MCF 10A (cell line): ENCODE results near the gene ASB2. TPM values are rescaled to one million over a fixed set of nuclear protein-coding genes. Genes with fewer than 3 reads are reported as not detected.

Source experiments
- BruUV-seq: library from RNA; stranded (reverse); fragments of 400-500 nt; replicated peaks from 2 replicates; lab custom pipeline; 2021; lab: Mats Ljungman, UMichigan
- CTCF ChIA-PET: fragments of 300-600 bp; sonication (Branson Sonifier 250); formaldehyde crosslinking; extraction: SDS; loops from one replicate; lab custom pipeline; 2021; ENCODE audit warnings: antibody characterized with exemption, inconsistent platforms; lab: Yijun Ruan, JAX
- POLR2A ChIA-PET: fragments of 300-600, 350-650 bp; sonication (Branson Sonifier 250); formaldehyde crosslinking; extraction: SDS; loops from one replicate; lab custom pipeline; 2020; ENCODE audit warnings: antibody characterized with exemption, inconsistent platforms; lab: Yijun Ruan, JAX
- DNase-seq: peaks from one replicate; pipeline ENCODE4 v3.0.0-alpha.2; 2018; ENCODE audit not compliant: unreplicated experiment
- H3K27ac Mint-ChIP-seq: one replicate; pipeline ENCODE4 v1.8.0; 2022; ENCODE audit warnings: mild to moderate bottlenecking, low read depth, mixed read lengths; ENCODE audit not compliant: unreplicated experiment
- H3K27me3 Mint-ChIP-seq: one replicate; pipeline ENCODE4 v1.8.0; 2022; ENCODE audit warnings: mixed read lengths; ENCODE audit not compliant: insufficient read depth, unreplicated experiment
- H3K36me3 Mint-ChIP-seq: one replicate; pipeline ENCODE4 v1.8.0; 2022; ENCODE audit warnings: mild to moderate bottlenecking, moderate library complexity, mixed read lengths; ENCODE audit not compliant: insufficient read depth, unreplicated experiment
- H3K4me1 Mint-ChIP-seq: one replicate; pipeline ENCODE4 v1.8.0; 2022; ENCODE audit warnings: mixed read lengths; ENCODE audit not compliant: insufficient read depth, unreplicated experiment
- H3K4me3 Mint-ChIP-seq: one replicate; pipeline ENCODE4 v1.8.0; 2022; ENCODE audit warnings: mild to moderate bottlenecking, moderate library complexity, mixed read lengths; ENCODE audit not compliant: unreplicated experiment
- H3K9me3 Mint-ChIP-seq: one replicate; pipeline ENCODE4 v1.8.0; 2022; ENCODE audit warnings: mixed read lengths; ENCODE audit not compliant: unreplicated experiment
- CTCF ChIP-seq: fragments of 200-600 bp; IDR thresholded peaks from one replicate; pipeline ENCODE4 v1.8.0; 2022; ENCODE audit warnings: antibody characterized with exemption, mild to moderate bottlenecking; ENCODE audit not compliant: unreplicated experiment
- intact Hi-C: fragments of 100-400 bp; cut with micrococcal nuclease; formaldehyde crosslinking; loops from 2 replicates; pipeline ENCODE4 v1.14.1; 2022
- total RNA-seq: library from RNA; stranded (reverse); gene quantifications from 2 replicates; pipeline ENCODE4 v1.2.3, GENCODE V29; 2022

The ASB2 gene
- total RNA-seq, 1 experiment from 2014 or later: not detected

GRCh38 chr14:93996130-93996695 is 19.8 kb upstream of the ASB2 start:
- Mint-ChIP-seq H3K9me3 (no peaks in the 10 kb centered on the region), H3K36me3 (no peaks in the 10 kb centered on the region), H3K4me1 (peaks cover 14% of the 10 kb centered on the region), H3K27ac (no peak overlapping the region), H3K4me3 (no peak overlapping the region), H3K27me3 (no peaks in the 10 kb centered on the region)
- no TSS peak for BruUV-seq
- no peak for DNase-seq
- ChIA-PET CTCF (interaction anchor here (0.7 to 1.8 kb wide), 4 partner anchors 9 to 342 kb away, joined by 3 to 7 read pairs (median 3); no protein-coding TSS in a partner anchor), POLR2A (no interaction called here)
- TF ChIP-seq CTCF: no peak
- intact Hi-C loops: no loop called here

GRCh38 chr14:93994919-93995682 is 18.7 kb upstream of the ASB2 start:
- no peaks in the 10 kb centered on the region for H3K27me3 Mint-ChIP-seq
- no peak overlapping the region for H3K4me3 Mint-ChIP-seq
- peak overlapping the region; percentile 9 for H3K27ac Mint-ChIP-seq
- CTCF ChIA-PET: interaction anchor here (1.1 to 1.8 kb wide), 3 partner anchors 59 to 341 kb away, joined by 3 to 7 read pairs (median 3); no protein-coding TSS in a partner anchor
- H3K4me1 Mint-ChIP-seq: peaks cover 14% of the 10 kb centered on the region
- BruUV-seq: no TSS peak
- intact Hi-C loops: loop anchor here (1.0 kb wide), 1 partner anchor 36 kb away; no protein-coding TSS in a partner anchor
- H3K9me3 Mint-ChIP-seq: no peaks in the 10 kb centered on the region
- no peak for TF ChIP-seq CTCF
- peak; percentile 86 for DNase-seq
- H3K36me3 Mint-ChIP-seq: no peaks in the 10 kb centered on the region
- POLR2A ChIA-PET: no interaction called here

- Mint-ChIP-seq H3K27ac (no peak overlapping the region), H3K36me3 (no peaks in the 10 kb centered on the region), H3K4me3 (no peak overlapping the region), H3K9me3 (no peaks in the 10 kb centered on the region), H3K4me1 (peaks cover 14% of the 10 kb centered on the region), H3K27me3 (no peaks in the 10 kb centered on the region)
- intact Hi-C loops: no loop called here
- no peak for TF ChIP-seq CTCF
- no peak for DNase-seq
- no TSS peak for BruUV-seq
- ChIA-PET CTCF (interaction anchor here (0.6 to 1.6 kb wide), 3 partner anchors 53 to 100 kb away, joined by 3 to 5 read pairs (median 4); no protein-coding TSS in a partner anchor), POLR2A (no interaction called here)
Measured at GRCh38 chr14:93993382-93993781, 17.0 kb upstream of the ASB2 start.

- POLR2A ChIA-PET: no interaction called here
- no peak for DNase-seq
- no peak overlapping the region for H3K27ac Mint-ChIP-seq
- BruUV-seq: no TSS peak
- no peaks in the 10 kb centered on the region for H3K36me3 Mint-ChIP-seq
- H3K27me3 Mint-ChIP-seq: no peaks in the 10 kb centered on the region
- no peaks in the 10 kb centered on the region for H3K9me3 Mint-ChIP-seq
- H3K4me1 Mint-ChIP-seq: peaks cover 18% of the 10 kb centered on the region
- intact Hi-C loops: no loop called here
- H3K4me3 Mint-ChIP-seq: no peak overlapping the region
- CTCF ChIA-PET: interaction anchor here (0.5 to 2.0 kb wide), 7 partner anchors 8 to 344 kb away, joined by 3 to 6 read pairs (median 3); no protein-coding TSS in a partner anchor
- TF ChIP-seq CTCF: no peak
Measured at GRCh38 chr14:93991649-93992048, 15.3 kb upstream of the ASB2 start.
